OCI-LY3 (cell line): ENCODE data around the gene NLGN1.

ENCODE experiments used
- EZH2phosphoT487 ChIP-seq: fragments of 200-600 bp; shearing (Covaris generic); IDR thresholded peaks from 2 replicates; pipeline ENCODE4 v1.6.1; 2018; ENCODE audit warnings: antibody characterized with exemption, mixed run types, low read depth
- TF ChIP-seq, protein P1 (sequence below): fragments of 200-600, 300-600 bp; sonication (generic); IDR thresholded peaks from 2 replicates; pipeline ENCODE4 v1.5.1; 2014; ENCODE audit warnings: antibody characterized with exemption, low read length, low read depth

GRCh38 chr3:174072675-174073074, 675.1 kb downstream of the NLGN1 start:
- TF ChIP-seq, protein P1, sequence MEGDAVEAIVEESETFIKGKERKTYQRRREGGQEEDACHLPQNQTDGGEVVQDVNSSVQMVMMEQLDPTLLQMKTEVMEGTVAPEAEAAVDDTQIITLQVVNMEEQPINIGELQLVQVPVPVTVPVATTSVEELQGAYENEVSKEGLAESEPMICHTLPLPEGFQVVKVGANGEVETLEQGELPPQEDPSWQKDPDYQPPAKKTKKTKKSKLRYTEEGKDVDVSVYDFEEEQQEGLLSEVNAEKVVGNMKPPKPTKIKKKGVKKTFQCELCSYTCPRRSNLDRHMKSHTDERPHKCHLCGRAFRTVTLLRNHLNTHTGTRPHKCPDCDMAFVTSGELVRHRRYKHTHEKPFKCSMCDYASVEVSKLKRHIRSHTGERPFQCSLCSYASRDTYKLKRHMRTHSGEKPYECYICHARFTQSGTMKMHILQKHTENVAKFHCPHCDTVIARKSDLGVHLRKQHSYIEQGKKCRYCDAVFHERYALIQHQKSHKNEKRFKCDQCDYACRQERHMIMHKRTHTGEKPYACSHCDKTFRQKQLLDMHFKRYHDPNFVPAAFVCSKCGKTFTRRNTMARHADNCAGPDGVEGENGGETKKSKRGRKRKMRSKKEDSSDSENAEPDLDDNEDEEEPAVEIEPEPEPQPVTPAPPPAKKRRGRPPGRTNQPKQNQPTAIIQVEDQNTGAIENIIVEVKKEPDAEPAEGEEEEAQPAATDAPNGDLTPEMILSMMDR: no peak
- no peak for TF ChIP-seq EZH2phosphoT487
